Tibial nerve (tissue), 4 donors: Measurements from ENCODE around the gene RINL. TPM values are rescaled to one million over a fixed set of nuclear protein-coding genes. Genes with fewer than 3 reads are reported as not detected.
A peak's percentile ranks its signal among the peaks of the same experiment; 100 is the strongest.

ENCODE experiments used
- DNase-seq, 2 donors: peaks; one replicate each; pipeline ENCODE4 v3.0.0-alpha.2; 2019; ENCODE audit warnings: low spot score in 2 of 2
- H3K27ac ChIP-seq, 4 donors: fragments of 200-600 bp; sonication (generic) in 3 of 4; one replicate each; pipeline ENCODE4 v1.5.1; 2017 to 2019; ENCODE audit warnings: mild to moderate bottlenecking in 1 of 4
- H3K27me3 ChIP-seq, 2 donors: fragments of 200-600 bp; sonication (generic) in 1 of 2; one replicate each; pipeline versions ENCODE4 v1.5.1 to v1.6.0; 2017 to 2019
- H3K36me3 ChIP-seq, 3 donors: fragments of 200-600 bp; sonication (generic); one replicate each; pipeline ENCODE4 v1.5.1; 2018 to 2019
- H3K4me1 ChIP-seq, 4 donors: fragments of 200-600 bp; sonication (generic) in 3 of 4; one replicate each; pipeline ENCODE4 v1.5.1; 2017 to 2019
- H3K4me3 ChIP-seq, 4 donors: fragments of 200-600 bp; sonication (generic) in 3 of 4; one replicate each; pipeline ENCODE4 v1.5.1; 2017 to 2019; ENCODE audit warnings: mild to moderate bottlenecking in 1 of 4, moderate library complexity in 1 of 4
- H3K9me3 ChIP-seq, 4 donors: fragments of 200-600 bp; sonication (generic) in 3 of 4; one replicate each; pipeline ENCODE4 v1.5.1; 2017 to 2019
- EP300 ChIP-seq, 2 donors: sonication (generic); formaldehyde crosslinking; IDR thresholded peaks; one replicate each; pipeline ENCODE4 v1.6.1; 2017; ENCODE audit warnings: antibody characterized with exemption in 2 of 2, mild to moderate bottlenecking in 1 of 2
- POLR2A ChIP-seq, 2 donors: fragments of 450-650 bp; IDR thresholded peaks; one replicate each; pipeline ENCODE4 v1.6.1; 2017; ENCODE audit warnings: antibody characterized with exemption in 2 of 2, mild to moderate bottlenecking in 2 of 2, moderate library complexity in 2 of 2
- WGBS, 2 donors: methylation state at CpG; one replicate each; pipeline ENCODE4 v1.1.5; 2018; 5-methylcytosine and 5-hydroxymethylcytosine counted together
- total RNA-seq, 4 donors: library from RNA; depleted of rRNA; stranded (reverse); fragments of >200 nt; gene quantifications; one replicate each; pipeline ENCODE4 v1.1.0, GENCODE V29; 2016
- TF ChIP-seq, protein P1 (sequence below), 5 experiments: fragments of 200-600 bp in 3 of 5; fragments of 450-650 bp in 2 of 5; sonication (generic) in 3 of 5; IDR thresholded peaks; one replicate each; pipeline ENCODE4 v1.5.1; 2016 to 2019; ENCODE audit warnings: antibody characterized with exemption in 5 of 5, mild to moderate bottlenecking in 3 of 5, moderate library complexity in 2 of 5

RINL gene
- total RNA-seq, 4 donors from 2014 or later: 8.4 to 28.8 (median 11.6) TPM

DNA sequence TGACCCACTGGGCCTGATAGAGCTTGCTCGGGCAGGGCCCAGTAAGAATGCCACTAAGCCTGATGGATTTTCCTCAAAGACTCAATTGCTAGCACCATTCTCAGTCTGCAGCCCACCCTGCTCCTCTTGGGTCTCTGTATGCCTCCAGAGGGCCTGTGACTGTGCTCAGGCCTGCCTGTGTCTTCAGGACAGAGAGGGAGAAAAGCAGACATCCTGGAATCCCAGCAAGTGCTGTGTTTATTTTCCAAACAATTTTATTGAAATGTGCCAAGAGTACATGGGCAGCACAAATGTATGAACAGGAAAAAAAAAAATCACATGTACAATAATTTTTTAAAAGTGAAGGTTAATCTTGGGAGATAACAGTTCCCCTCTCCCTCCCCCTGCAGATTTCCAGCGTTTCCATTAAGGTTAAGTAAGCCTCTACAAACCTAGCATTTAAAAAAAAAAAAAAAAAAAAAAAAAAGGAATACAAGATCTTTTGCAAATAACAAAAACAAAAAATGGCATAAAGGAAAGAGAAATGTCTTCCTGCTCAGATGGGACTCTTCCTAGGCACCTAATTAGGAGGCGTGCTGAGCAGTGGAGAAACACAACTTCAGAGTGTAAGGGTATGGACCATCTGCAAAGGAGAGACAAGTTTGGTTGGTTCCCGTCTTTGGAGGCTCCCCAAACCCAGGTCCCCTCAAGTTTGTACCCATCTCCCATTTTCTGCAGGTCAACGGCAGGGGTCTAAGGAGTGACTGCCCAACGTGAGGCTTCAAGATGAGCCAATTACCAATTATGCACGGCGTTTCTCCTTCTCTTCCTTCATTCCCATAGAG, 41.7 kb downstream of the RINL start:
- TF ChIP-seq POLR2A (IDR thresholded peaks at IDR 0.05) (no peak), EP300 (IDR thresholded peaks at IDR 0.05) (no peak)
- TF ChIP-seq, protein P1, sequence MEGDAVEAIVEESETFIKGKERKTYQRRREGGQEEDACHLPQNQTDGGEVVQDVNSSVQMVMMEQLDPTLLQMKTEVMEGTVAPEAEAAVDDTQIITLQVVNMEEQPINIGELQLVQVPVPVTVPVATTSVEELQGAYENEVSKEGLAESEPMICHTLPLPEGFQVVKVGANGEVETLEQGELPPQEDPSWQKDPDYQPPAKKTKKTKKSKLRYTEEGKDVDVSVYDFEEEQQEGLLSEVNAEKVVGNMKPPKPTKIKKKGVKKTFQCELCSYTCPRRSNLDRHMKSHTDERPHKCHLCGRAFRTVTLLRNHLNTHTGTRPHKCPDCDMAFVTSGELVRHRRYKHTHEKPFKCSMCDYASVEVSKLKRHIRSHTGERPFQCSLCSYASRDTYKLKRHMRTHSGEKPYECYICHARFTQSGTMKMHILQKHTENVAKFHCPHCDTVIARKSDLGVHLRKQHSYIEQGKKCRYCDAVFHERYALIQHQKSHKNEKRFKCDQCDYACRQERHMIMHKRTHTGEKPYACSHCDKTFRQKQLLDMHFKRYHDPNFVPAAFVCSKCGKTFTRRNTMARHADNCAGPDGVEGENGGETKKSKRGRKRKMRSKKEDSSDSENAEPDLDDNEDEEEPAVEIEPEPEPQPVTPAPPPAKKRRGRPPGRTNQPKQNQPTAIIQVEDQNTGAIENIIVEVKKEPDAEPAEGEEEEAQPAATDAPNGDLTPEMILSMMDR (IDR thresholded peaks at IDR 0.05): no peak
- 63 to 70% methylated on average over 8 of the region's 8 CpGs for WGBS, 2 donors
- Histone ChIP-seq H3K36me3 (peaks cover 10 to 64% (median 43%) of the 10 kb centered on the region in 3 donors), H3K9me3 (no peaks in the 10 kb centered on the region), H3K27ac (no peak overlapping the region), H3K4me3 (no peak overlapping the region), H3K27me3 (no peaks in the 10 kb centered on the region), H3K4me1 (peaks cover 0 to 14% (median 9%) of the 10 kb centered on the region in 4 donors)
- no peak for DNase-seq

DNA sequence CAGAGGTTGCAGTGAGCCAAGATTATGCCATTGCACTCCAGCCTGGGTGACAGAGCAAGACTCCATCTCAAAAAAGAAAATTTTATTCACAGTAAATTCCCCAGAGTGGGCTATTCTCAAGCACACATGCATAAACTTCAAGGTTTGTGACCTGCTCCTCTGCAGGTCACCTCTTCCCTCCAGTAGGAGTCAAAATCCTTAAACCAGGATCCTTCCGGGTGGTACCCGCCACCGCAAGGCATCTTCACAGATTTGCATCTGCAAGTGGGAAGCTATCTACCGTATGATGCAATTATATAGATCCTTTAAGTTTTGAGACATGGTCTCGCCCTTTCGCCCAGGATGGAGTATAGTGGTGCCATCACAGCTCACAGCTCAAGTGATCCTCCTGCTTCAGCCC, 43.5 kb downstream of the RINL start:
- DNase-seq: no peak
- no peaks in the 10 kb centered on the region for H3K9me3 ChIP-seq
- H3K4me3 ChIP-seq: no peak overlapping the region
- H3K27ac ChIP-seq: peak overlapping the region in 1 of 4 donors; percentile 30
- TF ChIP-seq, protein P1 (IDR thresholded peaks at IDR 0.05): no peak
- TF ChIP-seq EP300 (IDR thresholded peaks at IDR 0.05): no peak
- no peak for TF ChIP-seq POLR2A (IDR thresholded peaks at IDR 0.05)
- 89 to 91% methylated on average over 6 of the region's 6 CpGs for WGBS, 2 donors
- peaks cover 0 to 20% (median 12%) of the 10 kb centered on the region in 4 donors for H3K4me1 ChIP-seq
- H3K36me3 ChIP-seq: peaks cover 5 to 52% (median 26%) of the 10 kb centered on the region in 3 donors
- H3K27me3 ChIP-seq: no peaks in the 10 kb centered on the region

DNA sequence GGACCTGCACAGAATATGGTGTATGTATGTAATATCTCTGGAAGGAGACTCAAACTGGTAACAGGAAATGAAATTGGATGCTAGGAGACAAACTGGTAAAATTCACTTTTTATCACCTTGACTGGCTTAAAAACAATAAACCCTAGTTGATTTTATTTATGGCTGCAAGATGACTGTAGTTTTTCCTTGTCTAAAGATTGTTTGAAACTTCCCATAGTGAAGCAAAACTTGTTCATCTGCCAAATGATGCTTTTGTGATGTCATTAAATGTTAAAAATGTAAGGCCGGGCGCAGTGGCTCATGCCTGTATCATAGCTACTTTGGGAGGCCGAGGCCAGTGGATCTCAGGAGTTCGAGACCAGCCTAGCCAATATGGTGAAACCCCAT, 44.0 kb downstream of the RINL start:
- DNase-seq: no peak

DNA sequence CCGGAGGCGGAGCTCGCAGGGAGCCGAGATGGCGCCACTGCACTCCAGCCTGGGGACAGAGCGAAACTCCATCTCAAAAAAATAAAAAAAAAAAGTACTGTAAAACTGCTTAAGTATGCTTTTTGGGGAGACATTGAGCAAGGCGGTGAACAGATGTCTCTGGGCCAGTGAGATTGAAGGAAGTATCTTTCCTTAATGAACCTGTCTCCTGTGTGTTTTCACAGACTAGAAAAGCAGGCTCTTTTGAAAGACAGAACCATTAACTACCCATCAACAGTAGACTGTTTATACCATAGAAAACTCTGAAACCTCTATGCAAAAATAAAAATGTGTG, 45.0 kb downstream of the RINL start:
- TF ChIP-seq POLR2A (IDR thresholded peaks at IDR 0.05) (no peak), EP300 (IDR thresholded peaks at IDR 0.05) (no peak)
- TF ChIP-seq, protein P1 (IDR thresholded peaks at IDR 0.05): no peak
- whole genome bisulfite sequencing, 2 donors: 83 to 90% methylated on average over 7 of the region's 7 CpGs
- H3K4me3 ChIP-seq: no peak overlapping the region
- H3K4me1 ChIP-seq: peaks cover 0 to 20% (median 12%) of the 10 kb centered on the region in 4 donors
- H3K27me3 ChIP-seq: no peaks in the 10 kb centered on the region
- H3K9me3 ChIP-seq: no peaks in the 10 kb centered on the region
- peak overlapping the region in 3 of 4 donors; percentile 91 to 97 (median 95) for H3K27ac ChIP-seq
- peaks cover 5 to 50% (median 12%) of the 10 kb centered on the region in 3 donors for H3K36me3 ChIP-seq
- no peak for DNase-seq

More for the DNA sequence above, 44.0 kb downstream of the RINL start:
- no peaks in the 10 kb centered on the region for H3K27me3 ChIP-seq
- H3K4me3 ChIP-seq: no peak overlapping the region
- peak overlapping the region in 1 of 4 donors; percentile 30 for H3K27ac ChIP-seq
- H3K9me3 ChIP-seq: no peaks in the 10 kb centered on the region
- 85 to 94% methylated on average over 4 of the region's 4 CpGs for WGBS, 2 donors
- H3K36me3 ChIP-seq: peaks cover 5 to 51% (median 23%) of the 10 kb centered on the region in 3 donors
- no peak for TF ChIP-seq EP300 (IDR thresholded peaks at IDR 0.05)
- TF ChIP-seq, protein P1 (IDR thresholded peaks at IDR 0.05): no peak
- no peak for TF ChIP-seq POLR2A (IDR thresholded peaks at IDR 0.05)
- H3K4me1 ChIP-seq: peaks cover 0 to 20% (median 12%) of the 10 kb centered on the region in 4 donors

DNA sequence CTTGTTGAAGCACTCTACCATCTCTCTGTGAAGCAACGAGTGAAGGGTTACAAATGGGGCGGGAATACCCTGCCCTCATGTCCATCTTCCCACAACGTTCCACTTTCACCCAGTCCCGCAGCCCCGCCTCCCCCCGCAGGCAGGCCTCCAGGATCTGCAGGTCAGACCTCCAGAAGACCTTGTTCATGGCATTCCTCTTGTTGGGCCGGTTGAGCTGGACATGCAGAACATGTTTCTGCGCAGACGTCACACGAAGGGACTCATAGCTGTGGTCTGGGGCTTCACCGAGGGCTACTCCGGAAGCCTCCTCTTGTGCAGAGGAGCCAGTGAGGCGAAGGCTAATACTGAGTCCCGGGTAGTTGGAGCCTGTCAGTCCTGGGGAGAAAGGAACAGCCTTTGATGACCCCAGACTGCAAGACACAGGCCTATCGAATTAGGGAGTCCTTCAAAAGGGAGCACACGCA, 46.9 kb downstream of the RINL start:
- DNase-seq: peak in 1 of 2 donors; percentile 36
- Histone ChIP-seq H3K9me3 (no peaks in the 10 kb centered on the region), H3K4me3 (peak overlapping the region; percentile 61 to 81 (median 77)), H3K4me1 (peaks cover 0 to 38% (median 16%) of the 10 kb centered on the region in 4 donors), H3K27ac (peak overlapping the region; percentile 79 to 97 (median 93)), H3K36me3 (peaks cover 0 to 32% (median 0%) of the 10 kb centered on the region in 3 donors), H3K27me3 (no peaks in the 10 kb centered on the region)
- TF ChIP-seq, protein P1 (IDR thresholded peaks at IDR 0.05): no peak
- TF ChIP-seq POLR2A (IDR thresholded peaks at IDR 0.05) (no peak), EP300 (IDR thresholded peaks at IDR 0.05) (no peak)
- 1% methylated on average over 15 to 16 of the region's 16 CpGs for WGBS, 2 donors
